Cortex of kidney (tissue), 1 donor: Measurements from ENCODE around the gene GTF2H1.
A peak's percentile ranks its signal among the peaks of the same experiment; 100 is the strongest.
"Not testable (repeated sequence)": the region's sequence is repeated elsewhere in the genome, so short reads cannot be mapped to it uniquely, and the experiment has no call there.

Source experiments
- DNase-seq: peaks from one replicate; lab custom pipeline; 2025; lab: John Stamatoyannopoulos, UW

The GTF2H1 gene

DNA sequence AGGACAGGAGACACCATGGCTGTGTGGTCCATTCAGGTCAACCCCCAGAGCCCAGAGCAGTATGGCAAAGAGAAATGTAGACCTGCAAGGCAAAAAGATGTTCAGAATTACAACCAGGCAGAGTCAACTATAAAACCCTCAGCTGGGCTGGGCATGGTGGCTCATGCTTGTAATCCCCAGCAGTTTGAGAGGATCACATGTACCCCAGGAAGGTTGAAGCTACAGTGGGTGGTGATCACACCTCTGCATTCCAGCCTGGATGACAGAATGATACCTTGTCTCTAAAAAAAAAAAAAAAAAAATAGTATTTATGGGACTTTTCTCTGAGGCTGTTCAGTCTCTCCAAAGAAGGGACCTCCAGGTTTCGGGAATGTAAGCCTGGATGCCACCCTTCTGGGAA, 53.6 kb downstream of the GTF2H1 start:
- DNase-seq, result no peak

DNA sequence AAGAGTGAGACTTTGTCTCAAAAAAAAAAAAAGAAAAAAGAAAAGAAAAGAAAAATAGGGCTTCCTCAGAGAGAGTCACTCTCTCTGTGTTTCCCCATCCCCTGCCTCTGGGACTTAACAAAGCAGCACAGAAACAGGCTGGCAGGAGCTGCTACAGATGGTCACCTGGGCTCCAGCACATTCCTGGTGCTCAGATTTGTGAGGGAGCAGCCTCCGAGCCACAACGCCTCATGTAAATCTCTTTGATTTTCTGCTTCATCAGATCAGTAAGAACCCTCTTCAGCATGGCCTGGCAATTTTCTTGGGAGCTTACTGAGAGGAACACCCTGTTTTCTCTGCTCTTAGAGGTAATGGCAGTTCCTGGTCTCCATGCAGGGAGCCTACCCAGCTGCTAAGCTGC, 56.8 kb downstream of the GTF2H1 start:
- no peak for DNase-seq

DNA sequence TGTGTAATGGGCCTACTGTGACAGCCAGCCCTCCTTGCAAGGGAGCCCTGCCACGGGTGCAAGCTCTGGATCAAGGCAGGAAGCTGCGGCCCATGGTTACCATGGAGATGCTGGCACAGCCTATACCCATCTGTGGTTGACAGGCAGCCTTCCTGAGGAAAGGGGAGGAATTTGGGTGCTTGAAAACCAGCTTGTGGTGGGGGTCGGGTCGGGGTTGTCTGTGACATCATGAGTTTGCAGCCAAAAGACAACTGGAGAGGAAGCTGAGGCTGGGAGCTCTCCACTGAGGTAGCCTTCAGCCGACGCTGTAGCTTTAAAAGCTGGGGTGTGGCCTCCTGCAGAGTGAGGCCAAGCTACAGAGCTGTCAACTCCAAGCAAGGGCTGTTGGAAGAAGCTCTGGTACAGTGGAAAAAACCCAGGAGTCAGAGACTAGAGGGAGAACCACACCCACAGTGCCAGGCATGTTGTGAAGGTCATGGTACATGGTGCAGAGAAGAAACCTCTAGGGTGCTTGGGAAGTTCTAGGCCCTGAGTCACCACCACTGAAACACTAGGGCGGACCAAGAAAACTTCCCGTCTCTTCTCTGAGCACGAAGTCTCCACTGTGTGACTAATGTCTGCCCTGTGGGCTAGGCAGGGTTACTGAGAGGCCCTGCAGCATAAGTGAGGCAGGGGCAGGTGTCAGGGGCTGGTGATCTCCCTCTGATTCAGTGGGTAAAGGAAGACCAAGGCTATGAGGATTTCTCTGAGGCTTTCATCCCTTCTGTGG, 61.2 kb downstream of the GTF2H1 start:
- no peak for DNase-seq

DNA sequence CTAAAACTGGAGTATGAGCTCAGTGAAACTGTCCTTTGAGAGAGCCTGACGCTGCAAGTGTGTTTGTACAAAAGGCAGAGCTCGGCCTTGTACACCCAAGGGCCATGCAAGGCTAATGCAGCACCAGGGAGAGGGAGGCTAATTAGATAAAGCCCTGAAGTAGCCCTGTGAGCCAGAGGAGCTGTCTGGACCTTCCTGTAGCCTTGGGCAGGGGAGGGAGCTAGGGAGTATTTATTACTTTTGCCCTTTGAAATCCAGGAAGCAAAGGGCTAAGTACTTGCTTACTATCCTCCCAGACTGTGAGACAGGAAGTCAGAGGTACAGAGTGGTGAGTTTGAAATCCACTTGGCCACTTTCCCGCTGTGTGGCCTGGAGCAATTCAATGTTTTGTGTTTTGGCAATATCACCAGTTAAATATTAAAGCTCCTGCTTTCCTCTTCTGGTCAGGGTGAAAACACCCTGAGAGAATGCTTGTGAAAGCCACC, 61.8 kb downstream of the GTF2H1 start:
- no peak for DNase-seq

DNA sequence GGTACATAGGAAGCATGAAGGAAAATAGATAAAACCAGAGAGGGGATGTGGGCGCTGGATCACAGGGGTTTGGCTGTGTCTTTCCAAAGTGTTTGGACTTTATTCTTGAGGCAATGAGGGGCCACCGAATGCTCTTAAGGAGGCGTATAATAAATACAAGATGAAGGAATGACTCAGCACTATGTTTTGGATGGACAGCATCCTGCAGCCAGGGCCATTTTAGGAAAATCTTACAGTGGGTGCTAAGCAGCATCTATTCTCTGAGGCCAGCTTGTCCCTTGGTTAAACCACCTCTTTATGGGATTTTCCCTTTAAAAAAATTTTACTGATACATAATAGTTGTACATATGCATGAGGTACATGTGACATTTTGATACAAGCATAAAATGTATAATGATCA, 67.7 kb downstream of the GTF2H1 start:
- DNase-seq, result no peak

DNA sequence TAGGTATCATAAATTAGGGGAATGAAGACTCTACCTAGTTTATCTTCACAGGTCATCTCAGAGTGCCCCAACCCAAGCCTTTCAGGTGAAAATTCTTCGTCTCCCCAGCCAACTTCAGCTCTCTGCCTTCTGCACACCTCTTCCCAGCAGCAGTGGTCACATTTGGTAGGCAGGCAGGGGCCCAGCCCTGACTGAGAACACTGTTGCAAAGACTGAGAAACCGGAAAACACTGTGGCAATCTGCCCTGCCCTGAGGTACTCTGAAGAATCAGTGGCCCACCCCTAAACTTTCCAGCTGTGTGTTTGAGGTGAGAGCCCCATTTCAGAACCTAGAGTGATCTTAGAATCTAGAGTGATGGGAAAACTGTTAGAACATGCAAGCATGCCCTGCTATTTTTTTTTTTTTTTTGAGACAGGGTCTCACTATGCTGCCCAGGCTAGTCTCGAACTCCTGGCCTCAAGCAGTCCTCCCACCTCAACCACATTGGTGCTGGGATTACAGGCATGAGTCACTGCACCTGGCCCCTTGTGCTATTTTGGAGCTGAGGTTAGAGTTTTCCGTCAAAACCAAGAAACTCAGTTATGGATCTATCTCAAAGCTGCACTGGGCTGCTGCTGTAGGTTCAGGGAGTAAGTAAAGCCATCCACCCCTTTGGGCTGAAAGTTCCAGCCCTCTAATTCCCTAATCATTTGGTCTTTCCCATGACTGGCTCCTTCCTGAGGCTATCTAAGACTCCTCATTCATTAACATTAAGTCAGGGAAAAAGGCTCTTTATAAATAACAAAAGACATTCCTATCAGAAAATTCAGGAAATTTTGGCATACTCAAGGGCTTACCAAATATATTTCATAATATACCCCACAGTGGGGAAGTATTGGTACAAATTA, 70.3 kb downstream of the GTF2H1 start:
- DNase-seq, result no peak

DNA sequence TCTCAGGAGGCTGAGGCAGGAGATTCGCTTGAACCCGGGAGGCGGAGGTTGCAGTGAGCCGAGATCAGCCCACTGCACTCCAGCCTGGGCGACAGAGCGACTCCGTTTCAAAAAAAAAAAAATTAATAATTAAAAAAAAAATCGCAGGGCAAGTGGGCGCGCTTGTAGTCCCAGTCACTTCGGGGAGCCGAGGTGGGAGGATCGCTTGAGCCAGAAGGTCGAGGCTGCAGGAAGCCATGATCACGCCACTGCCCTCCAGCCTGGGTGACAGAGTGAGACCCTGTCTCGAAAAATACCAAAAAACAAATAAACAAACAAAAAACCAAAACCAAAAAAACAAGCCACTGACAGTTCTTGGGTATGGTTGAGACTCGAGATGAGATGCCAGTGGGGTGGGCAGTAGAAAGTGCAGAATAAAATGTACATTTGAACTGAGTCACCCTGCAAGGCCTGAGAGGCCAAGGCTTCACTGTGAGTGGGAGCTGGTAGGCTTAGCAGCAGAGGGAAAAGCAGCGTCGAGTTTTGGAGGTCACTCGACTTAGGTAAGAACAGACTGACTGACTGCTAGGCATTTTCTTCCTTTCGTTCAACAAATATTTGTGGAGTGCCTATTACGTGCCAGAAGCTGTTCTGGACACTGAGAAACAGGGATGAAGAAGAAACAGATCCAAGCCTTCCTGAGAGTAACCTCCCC, 71.4 kb downstream of the GTF2H1 start:
- DNase-seq, result no peak

DNA sequence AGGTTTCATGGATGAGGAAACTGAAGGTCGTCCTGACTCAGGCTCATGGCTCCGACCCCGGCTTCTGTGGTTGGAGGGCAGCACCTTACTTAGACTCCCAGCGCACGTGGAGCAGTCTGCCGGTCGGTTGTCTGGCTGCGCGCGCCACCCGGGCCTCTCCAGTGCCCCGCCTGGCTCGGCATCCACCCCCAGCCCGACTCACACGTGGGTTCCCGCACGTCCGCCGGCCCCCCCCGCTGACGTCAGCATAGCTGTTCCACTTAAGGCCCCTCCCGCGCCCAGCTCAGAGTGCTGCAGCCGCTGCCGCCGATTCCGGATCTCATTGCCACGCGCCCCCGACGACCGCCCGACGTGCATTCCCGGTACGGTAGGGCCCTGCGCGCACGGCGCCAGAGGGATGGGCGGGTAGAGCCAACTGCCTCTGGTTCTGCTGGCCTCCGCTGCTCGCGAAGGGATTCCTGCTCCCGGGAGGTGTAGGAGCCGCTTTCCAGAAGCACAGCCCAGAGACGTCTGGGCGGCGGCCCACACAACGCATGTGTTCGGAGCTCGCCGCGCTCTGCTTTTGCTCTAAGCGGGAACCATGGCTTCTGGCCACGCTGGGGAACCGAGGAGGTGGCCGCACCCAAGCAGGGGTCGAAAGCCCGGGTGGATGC, 72.0 kb downstream of the GTF2H1 start, which contains the start of gene LDHA:
TSS of gene LDHA (plus strand) at position 289 of the 653 bp plus-strand sequence. CDS start 2,280 bp downstream, outside the sequence.
- peak; percentile 23 for DNase-seq

DNA sequence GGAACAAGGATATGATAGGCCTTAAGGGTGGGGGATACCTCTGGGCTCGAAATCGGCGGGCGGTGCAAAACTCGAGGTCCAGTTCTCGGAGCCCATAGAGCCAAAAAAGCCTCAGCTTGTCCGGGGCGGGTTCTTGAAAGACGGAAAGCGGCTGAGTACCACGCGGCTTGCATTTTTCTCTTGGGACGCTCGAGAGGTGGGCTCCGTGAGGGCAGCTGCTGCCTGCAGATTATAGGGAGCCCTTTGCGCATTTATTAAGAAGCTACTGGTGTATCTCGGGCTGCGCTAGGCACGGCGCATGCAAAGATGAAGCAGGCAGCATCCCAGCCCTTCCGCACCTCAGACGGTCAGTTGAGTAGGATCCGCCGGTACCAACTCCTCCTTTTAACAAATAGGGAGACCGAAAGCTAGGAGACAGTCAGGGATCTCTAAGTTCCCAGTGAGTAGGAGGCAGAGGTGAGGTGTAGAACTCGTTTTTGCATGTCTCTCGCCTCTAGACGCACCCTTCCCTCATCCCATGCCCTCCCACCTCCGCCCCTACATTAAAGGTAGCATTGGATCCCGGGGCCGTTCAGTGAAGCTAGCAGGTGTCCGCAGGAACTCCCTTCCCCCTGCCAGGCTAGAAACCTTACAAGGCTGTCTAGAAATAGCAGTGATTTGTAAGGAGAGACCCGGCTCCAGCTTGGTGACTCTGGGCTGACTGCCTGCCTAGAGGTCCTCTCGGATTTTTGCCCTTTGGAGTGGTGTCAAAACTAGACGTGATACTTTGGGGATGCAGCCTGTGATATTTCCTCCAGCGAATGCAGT, 72.8 kb downstream of the GTF2H1 start:
- DNase-seq, result no peak

DNA sequence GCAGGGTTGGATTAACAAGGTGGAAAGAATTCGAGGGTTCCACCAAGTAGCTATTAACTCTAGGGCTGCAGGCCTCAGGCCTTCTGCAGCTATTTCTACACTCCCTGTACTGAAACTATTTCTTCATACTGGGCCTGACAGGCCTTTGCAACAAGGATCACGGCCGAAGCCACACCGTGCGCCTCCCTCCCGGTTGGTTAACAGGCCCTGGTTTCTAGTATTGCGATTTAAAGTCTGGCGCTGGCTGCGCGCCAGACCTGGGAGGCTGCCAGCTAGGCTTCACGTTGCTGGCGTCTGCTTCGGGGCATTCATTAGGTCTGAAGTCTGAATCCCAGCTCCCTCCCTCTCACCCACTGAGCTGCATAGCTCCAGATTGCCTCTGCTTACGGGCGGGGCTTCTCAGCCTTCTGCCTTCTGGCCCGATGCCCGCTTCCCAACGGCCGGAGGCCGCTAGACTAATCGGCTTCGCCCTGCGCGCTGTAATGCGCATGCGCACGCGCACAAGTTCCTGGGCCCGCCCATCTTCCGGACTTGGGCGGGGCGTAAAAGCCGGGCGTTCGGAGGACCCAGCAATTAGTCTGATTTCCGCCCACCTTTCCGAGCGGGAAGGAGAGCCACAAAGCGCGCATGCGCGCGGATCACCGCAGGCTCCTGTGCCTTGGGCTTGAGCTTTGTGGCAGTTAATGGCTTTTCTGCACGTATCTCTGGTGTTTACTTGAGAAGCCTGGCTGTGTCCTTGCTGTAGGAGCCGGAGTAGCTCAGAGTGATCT, 73.6 kb downstream of the GTF2H1 start:
- peak; percentile 70 for DNase-seq

DNA sequence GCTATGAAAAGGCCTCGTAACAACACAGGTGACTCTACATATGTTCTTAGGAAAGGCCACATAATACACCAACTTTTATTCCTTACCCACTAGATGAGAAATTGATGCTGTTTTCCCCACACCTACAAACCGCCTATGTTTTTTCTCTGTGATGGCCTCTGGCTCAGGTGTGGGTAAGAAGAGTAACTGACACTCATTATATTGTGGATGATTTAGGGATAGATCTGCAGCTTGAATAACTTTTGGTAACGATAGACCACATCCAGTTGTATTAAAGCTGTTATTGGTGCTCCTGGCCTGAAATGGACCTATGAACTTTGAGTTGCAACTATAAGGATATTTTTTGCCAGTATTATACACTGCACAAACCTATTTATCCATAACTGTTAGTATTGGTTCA, 75.6 kb downstream of the GTF2H1 start:
- DNase-seq, result no peak

DNA sequence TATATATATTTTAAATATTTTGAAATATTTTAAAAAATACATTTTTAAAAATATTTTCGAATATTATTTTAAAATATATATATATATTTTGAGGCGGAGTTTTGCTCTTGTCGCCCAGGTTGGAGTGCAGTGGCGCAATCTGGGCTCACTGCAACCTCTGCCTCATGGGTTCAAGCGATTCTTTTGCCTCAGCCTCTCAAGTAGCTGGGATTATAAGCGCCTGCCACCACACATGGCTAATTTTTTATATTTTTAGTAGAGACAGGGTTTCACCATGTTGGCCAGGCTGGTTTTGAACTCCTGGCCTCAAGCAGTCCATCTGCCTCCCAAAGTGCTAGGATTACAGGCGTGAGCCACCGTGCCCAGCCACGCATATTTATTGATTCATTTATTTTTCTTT, 78.7 kb downstream of the GTF2H1 start:
- DNase-seq, result not testable (repeated sequence)

DNA sequence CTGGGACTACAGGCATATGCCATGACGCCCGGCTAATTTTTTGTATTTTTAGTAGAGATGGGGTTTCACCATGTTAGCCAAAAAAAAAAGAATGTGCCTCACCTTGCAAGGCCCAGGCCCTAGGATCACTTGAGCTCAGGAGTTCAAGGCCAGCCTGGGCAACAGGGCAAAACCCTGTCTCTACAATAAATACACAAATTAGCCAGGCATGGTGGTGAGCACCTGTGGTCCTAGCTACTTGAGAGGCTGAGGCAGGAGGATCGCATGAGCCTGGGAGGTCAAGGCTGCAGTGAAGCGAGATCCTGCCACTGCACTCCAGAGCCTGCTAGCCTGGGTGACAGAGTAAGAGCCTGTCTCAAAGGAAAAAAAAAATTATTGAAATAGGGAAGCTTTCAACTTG, 81.7 kb downstream of the GTF2H1 start:
- no peak for DNase-seq

DNA sequence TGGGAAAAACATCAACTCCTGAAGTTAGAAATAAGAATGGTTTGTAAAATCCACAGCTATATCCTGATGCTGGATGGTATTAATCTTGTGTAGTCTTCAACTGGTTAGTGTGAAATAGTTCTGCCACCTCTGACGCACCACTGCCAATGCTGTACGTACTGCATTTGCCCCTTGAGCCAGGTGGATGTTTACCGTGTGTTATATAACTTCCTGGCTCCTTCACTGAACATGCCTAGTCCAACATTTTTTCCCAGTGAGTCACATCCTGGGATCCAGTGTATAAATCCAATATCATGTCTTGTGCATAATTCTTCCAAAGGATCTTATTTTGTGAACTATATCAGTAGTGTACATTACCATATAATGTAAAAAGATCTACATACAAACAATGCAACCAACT, 85.0 kb downstream of the GTF2H1 start:
- DNase-seq, result not testable (repeated sequence)

DNA sequence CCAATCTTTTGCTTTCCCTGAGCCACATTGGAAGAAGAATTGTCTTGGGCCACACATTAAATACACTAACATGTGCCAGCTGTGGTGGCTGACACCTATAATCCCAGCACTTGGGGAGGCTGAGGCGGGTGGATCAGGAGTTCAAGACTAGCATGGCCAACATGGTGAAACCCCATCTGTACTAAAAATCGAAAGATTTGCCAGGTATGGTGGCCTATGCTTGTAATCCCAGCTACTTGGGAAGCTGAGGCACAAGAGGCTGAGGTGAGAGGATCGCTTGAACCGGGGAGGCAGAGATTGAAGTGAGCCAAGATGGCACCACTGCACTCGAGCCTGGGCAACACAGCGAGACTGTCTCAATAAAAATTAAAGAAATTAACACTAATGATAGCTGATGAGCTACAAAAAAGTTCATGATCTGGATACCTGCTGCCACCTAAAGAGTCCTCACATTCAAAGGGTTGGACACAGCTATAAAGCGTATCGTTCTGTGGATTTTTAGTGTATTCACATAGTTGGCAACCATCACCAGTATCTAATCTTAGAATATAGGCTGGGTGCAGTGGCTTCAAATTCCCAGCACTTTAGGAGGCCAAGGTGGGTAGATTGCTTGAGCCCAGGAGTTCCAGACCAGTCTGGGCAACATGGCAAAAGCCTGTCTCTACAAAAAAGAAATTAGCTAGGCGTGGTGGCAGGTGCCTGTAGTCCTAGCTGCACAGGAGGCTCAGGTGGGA, 86.4 kb downstream of the GTF2H1 start:
- DNase-seq, result no peak

DNA sequence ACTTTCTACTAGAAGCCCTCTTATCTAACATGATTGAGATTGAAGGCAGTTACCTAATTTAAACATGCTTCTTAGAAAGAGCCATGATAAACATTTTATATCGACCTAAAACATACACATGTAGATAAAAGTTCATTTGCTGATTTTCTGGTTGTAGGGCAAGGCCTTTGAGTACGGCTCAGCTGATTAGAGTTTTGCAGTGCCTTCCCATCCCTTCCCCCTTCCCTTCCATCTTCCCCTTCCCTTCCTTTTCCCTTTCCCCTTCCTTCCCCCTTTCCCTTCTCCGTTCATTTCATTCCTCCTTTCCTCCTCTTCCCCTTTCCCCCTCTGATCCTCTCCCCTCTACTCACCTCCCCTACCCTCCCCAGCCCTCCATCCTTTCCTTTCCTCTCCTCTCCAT, 94.1 kb downstream of the GTF2H1 start:
- no peak for DNase-seq
